SJSA1 (cell line): Measurements from ENCODE around the gene UBE2M. TPM values are rescaled to one million over a fixed set of nuclear protein-coding genes. Genes with fewer than 3 reads are reported as not detected.

Source experiments
- DNase-seq, 2 experiments: peaks; one replicate each; pipeline ENCODE4 v3.0.0-alpha.2; 2015 to 2020; ENCODE audit warnings: low spot score in 2 of 2, low read depth in 1 of 2
- H3K27ac ChIP-seq: fragments of 250-450 bp; sonication (Bioruptor Pico); 2 replicates; pipeline ENCODE4 v1.5.1; 2020; ENCODE audit warnings: mild to moderate bottlenecking, moderate library complexity
- H3K27me3 ChIP-seq: fragments of 250-450 bp; sonication (Bioruptor Pico); replicated peaks from 2 replicates; pipeline ENCODE4 v1.5.1; 2020; ENCODE audit warnings: mild to moderate bottlenecking, moderate library complexity
- H3K36me3 ChIP-seq: fragments of 250-450 bp; sonication (Bioruptor Pico); 2 replicates; pipeline ENCODE4 v1.5.1; 2020; ENCODE audit warnings: mild to moderate bottlenecking
- H3K4me1 ChIP-seq: fragments of 250-450 bp; sonication (Bioruptor Pico); replicated peaks from 2 replicates; pipeline ENCODE4 v1.6.1; 2021; ENCODE audit warnings: mild to moderate bottlenecking
- H3K4me3 ChIP-seq: fragments of 250-450 bp; sonication (Bioruptor Pico); 2 replicates; pipeline ENCODE4 v1.5.1; 2020; ENCODE audit warnings: mild to moderate bottlenecking
- H3K9me3 ChIP-seq: fragments of 250-450 bp; sonication (Bioruptor Pico); replicated peaks from 2 replicates; pipeline ENCODE4 v1.5.1; 2020; ENCODE audit warnings: mild to moderate bottlenecking
- total RNA-seq: library from RNA; depleted of rRNA; stranded (reverse); fragments of >200 nt; shearing (Covaris generic); gene quantifications from 2 replicates; pipeline ENCODE4 v1.2.3, GENCODE V29; 2014

The UBE2M gene
- total RNA-seq, 1 experiment from 2014 or later = 109 TPM

DNA sequence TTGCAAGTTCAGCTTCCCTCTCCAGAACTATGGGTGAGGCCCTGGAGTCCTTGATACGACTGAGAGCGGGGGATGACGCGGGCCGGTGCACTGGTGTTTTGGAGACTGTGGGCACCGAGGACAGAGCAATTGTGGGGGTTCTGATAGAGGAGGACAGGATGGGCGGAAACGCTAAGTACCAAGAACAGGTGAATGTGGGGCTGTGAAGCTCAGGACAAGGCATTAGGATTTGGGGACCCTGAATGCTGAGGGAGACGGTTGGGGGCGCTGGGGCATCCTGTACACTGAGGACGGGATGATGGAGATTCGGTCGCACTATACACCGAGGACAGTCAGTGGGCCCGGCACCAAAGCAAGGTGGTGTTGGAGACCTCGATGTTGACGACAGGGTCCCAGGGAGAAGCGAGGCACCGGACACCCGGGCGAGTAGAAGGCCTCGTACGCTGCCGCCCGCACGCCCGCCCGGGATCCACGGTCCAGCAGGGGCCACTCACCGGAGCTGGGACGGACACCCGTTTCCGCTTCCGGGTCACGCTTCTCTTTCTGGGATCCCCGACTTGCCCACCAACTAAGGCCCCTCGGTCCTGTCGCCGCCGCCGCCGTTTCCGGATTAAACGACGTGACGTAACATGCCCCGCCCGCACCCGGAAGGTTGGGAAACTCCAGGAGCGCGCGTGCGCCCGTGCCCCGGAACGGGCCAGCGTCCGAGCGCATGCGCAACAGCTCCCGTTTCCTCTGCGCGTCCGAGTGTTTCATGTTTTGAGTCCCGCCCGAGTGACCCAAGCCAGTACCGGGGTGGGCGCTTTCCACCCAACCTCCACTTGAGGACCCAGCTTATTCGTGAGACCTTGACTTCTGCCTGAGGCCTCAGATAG, 3.7 kb downstream of the UBE2M start, which contains the start of gene CHMP2A:
Gene CHMP2A (minus strand): TSS at position 612 of the 875 bp plus-strand sequence. CDS start 893 bp downstream, outside the sequence.
- Histone ChIP-seq H3K36me3 (peaks cover 77% of the 10 kb centered on the region), H3K27ac (peak within 1 kb of the TSS; percentile 65), H3K4me3 (peak within 1 kb of the TSS; percentile 47), H3K9me3 (no peaks in the 10 kb centered on the region), H3K4me1 (peaks cover 28% of the 10 kb centered on the region), H3K27me3 (no peaks in the 10 kb centered on the region)
- peak; percentile 92 to 99 for DNase-seq

DNA sequence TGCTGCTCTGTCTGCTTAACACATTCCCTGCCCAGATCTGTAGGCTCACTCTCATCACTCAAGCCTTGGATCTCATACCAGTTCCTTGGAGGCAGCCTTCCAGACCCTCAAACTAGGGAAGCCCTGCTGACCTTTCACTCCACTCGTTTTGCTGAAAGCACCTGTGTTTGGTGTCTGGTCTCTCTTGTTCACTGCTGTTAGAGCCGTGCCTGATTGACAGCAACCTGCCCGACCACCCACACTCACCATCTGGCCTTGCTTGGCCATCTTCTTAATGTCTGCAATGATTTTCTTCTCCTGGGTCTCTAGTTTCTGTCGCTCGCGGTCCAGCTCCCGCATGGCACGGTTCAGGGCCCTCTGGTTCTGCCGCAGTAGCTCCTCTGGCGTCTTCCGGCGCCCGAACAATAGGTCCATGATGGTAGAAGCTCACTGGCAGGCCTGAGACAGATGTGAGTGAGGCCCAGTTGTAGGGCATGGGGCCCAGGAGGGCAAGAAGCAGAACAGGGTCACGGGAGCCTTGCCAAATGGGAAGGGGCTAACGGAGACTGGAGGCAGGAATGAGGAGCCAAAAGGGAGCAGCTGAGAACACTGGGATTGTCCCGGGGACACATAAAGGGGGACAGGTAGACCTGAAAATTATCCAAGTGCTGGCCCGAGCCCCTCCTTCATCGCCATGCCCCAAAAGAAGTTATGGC, 4.5 kb downstream of the UBE2M start:
- H3K27me3 ChIP-seq = no peaks in the 10 kb centered on the region
- peaks cover 25% of the 10 kb centered on the region for H3K4me1 ChIP-seq
- peaks cover 85% of the 10 kb centered on the region for H3K36me3 ChIP-seq
- H3K9me3 ChIP-seq = no peaks in the 10 kb centered on the region
- peak overlapping the region; percentile 65; the same call in 1 of the 2 replicates for H3K27ac ChIP-seq
- peak in 1 of 2 experiments; percentile 22 for DNase-seq
- peak overlapping the region; percentile 47 for H3K4me3 ChIP-seq

DNA sequence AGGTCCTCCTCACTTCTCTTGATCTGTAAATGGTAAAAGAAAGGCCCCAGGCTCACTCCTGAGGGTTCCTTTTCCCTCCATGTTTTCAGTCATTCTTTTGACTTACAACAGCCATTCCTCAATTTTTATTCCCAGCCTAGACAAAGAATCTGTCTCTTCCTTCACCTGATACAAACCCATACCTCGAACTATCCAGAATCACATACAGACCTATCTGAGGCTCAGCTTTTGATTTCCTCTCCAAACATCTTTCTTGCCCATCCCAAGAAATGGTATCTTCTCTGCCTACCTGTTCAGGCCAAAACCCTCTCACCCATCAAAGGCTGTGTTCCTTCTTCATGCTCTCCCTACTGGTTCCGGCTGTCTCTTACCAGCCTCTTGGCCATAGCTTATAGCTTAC, 5.8 kb downstream of the UBE2M start:
- no peaks in the 10 kb centered on the region for H3K27me3 ChIP-seq
- H3K9me3 ChIP-seq = no peaks in the 10 kb centered on the region
- H3K27ac ChIP-seq = no peak overlapping the region
- H3K4me1 ChIP-seq = peaks cover 25% of the 10 kb centered on the region
- H3K4me3 ChIP-seq = no peak overlapping the region
- H3K36me3 ChIP-seq = peaks cover 93% of the 10 kb centered on the region
- DNase-seq = no peak

- peaks cover 20% of the 10 kb centered on the region for H3K4me1 ChIP-seq
- no peaks in the 10 kb centered on the region for H3K9me3 ChIP-seq
- H3K36me3 ChIP-seq = peaks cover 95% of the 10 kb centered on the region
- no peaks in the 10 kb centered on the region for H3K27me3 ChIP-seq
- no peak overlapping the region for H3K4me3 ChIP-seq
- no peak for DNase-seq
- H3K27ac ChIP-seq = no peak overlapping the region
These were observed 6.6 kb downstream of the UBE2M start for GRCh38 chr19:58551577-58552471.

- Histone ChIP-seq H3K27ac (no peak overlapping the region), H3K4me1 (peaks cover 24% of the 10 kb centered on the region), H3K4me3 (no peak overlapping the region), H3K27me3 (no peaks in the 10 kb centered on the region), H3K36me3 (peaks cover 94% of the 10 kb centered on the region), H3K9me3 (no peaks in the 10 kb centered on the region)
- DNase-seq = no peak
These were observed 7.3 kb downstream of the UBE2M start for GRCh38 chr19:58551123-58551497.

DNA sequence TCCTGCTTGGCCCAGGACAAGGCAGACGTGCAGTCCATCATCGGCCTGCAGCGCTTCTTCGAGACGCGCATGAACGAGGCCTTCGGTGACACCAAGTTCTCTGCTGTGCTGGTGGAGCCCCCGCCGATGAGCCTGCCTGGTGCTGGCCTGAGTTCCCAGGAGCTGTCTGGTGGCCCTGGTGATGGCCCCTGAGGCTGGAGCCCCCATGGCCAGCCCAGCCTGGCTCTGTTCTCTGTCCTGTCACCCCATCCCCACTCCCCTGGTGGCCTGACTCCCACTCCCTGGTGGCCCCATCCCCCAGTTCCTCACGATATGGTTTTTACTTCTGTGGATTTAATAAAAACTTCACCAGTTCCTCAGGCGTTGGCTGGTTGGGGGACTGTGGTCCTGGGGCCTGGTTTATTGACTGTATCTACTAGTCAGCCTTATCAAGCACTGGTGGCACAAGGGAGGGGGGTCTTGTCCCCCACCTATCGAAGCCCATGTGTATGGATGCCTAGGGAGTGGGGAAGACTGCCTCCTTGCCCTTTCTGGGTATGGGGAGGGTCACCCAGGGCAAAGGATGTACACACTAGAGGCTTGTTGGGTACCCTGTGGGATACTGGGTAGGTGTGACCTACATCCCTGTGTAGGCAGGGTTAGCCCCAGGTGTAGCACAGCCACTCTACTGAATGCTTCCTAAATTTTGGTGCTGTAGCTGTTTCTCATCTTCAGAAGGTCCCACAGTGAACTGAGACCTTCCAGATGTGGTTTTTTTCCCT, 7.9 kb downstream of the UBE2M start:
- no peaks in the 10 kb centered on the region for H3K9me3 ChIP-seq
- H3K4me1 ChIP-seq = peaks cover 29% of the 10 kb centered on the region
- H3K36me3 ChIP-seq = peaks cover 96% of the 10 kb centered on the region
- DNase-seq = no peak
- H3K4me3 ChIP-seq = no peak overlapping the region
- no peaks in the 10 kb centered on the region for H3K27me3 ChIP-seq
- no peak overlapping the region for H3K27ac ChIP-seq

DNA sequence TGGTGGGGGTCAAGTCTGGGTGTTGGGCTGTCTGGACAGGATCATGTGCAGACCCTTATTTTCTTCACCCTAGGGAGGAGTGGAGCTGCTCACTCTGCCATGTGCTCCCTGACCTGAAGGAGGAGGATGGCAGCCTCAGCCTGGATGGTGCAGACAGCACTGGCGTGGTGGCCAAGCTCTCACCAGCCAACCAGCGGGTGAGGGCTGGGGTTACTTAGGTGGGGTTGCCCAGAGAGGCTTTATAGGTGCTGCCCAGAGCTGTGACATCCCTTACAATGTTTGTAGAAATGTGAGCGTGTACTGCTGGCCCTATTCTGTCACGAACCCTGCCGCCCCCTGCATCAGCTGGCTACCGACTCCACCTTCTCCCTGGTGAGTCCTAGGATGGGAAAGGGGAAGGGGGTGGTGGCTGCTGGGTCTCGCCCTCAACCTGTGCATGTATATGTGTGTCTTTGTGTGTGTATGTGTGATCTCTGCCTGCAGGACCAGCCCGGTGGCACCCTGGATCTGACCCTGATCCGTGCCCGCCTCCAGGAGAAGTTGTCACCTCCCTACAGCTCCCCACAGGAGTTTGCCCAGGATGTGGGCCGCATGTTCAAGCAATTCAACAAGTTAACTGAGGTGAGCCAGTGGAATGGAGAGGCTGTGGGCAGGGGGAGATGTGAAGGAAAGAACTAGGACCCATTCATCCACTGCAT, 8.6 kb downstream of the UBE2M start:
- Histone ChIP-seq H3K27me3 (no peaks in the 10 kb centered on the region), H3K4me1 (peaks cover 24% of the 10 kb centered on the region), H3K4me3 (no peak overlapping the region), H3K27ac (no peak overlapping the region), H3K36me3 (peaks cover 98% of the 10 kb centered on the region), H3K9me3 (peaks cover 3% of the 10 kb centered on the region)
- no peak for DNase-seq

GRCh38 chr19:58548859-58549663, 9.3 kb downstream of the UBE2M start:
- Histone ChIP-seq H3K36me3 (peaks cover 93% of the 10 kb centered on the region), H3K9me3 (peaks cover 4% of the 10 kb centered on the region), H3K27ac (no peak overlapping the region), H3K27me3 (no peaks in the 10 kb centered on the region), H3K4me3 (no peak overlapping the region), H3K4me1 (peaks cover 16% of the 10 kb centered on the region)
- no peak for DNase-seq

- no peak for DNase-seq
- Histone ChIP-seq H3K27ac (no peak overlapping the region), H3K27me3 (no peaks in the 10 kb centered on the region), H3K9me3 (peaks cover 4% of the 10 kb centered on the region), H3K36me3 (peaks cover 79% of the 10 kb centered on the region), H3K4me3 (no peak overlapping the region), H3K4me1 (peaks cover 16% of the 10 kb centered on the region)
These were observed 10.8 kb downstream of the UBE2M start for GRCh38 chr19:58547323-58548312.

DNA sequence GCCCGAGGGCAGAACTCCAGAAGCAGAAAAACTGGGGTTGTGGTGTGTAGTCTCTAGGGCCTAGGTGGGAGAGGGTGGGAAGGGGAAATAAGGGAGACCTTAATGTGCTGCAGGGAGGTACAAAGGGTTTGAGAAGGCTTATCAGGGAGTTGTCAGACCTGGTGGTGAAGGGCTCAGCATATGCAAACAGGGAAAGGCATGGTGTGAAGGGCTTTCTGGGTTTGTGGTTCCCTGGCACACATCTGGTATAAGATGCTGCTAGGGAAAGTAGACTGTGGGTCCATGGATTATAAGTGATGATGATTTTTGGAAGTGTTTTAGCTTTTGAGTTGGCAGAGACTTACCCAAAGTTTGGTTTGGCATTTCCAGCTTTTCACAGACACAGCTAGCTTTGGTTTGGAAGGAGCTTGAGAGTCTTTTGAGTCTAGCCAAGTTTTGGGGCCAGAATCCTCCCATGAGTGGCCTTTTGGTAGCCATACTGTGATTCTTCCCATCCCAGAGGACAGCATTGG, 12.3 kb downstream of the UBE2M start:
- H3K4me1 ChIP-seq = peaks cover 16% of the 10 kb centered on the region
- H3K27me3 ChIP-seq = no peaks in the 10 kb centered on the region
- H3K27ac ChIP-seq = no peak overlapping the region
- peak overlapping the region; percentile 99 for H3K4me3 ChIP-seq
- DNase-seq = no peak
- H3K9me3 ChIP-seq = peaks cover 4% of the 10 kb centered on the region
- peaks cover 63% of the 10 kb centered on the region for H3K36me3 ChIP-seq
